Glutamatergic neuron (in vitro differentiated cells): ENCODE results near the gene BABAM2. TPM values are rescaled to one million over a fixed set of nuclear protein-coding genes. Genes with fewer than 3 reads are reported as not detected.

ENCODE experiments used
- DNase-seq: peaks from one replicate; pipeline ENCODE4 v3.0.0; 2022
- H3K27ac Mint-ChIP-seq: one replicate; pipeline ENCODE4 v1.8.0; 2020; ENCODE audit warnings: mild to moderate bottlenecking, mixed read lengths, inconsistent platforms; ENCODE audit not compliant: unreplicated experiment
- H3K27me3 Mint-ChIP-seq: one replicate; pipeline ENCODE4 v1.8.0; 2020; ENCODE audit warnings: mild to moderate bottlenecking, moderate library complexity, mixed read lengths, inconsistent platforms; ENCODE audit not compliant: unreplicated experiment
- H3K36me3 Mint-ChIP-seq: one replicate; pipeline ENCODE4 v1.8.0; 2020; ENCODE audit warnings: mild to moderate bottlenecking, mixed read lengths, inconsistent platforms; ENCODE audit not compliant: unreplicated experiment
- H3K4me1 Mint-ChIP-seq: one replicate; pipeline ENCODE4 v1.8.0; 2020; ENCODE audit warnings: mild to moderate bottlenecking, low read depth, mixed read lengths, inconsistent platforms; ENCODE audit not compliant: unreplicated experiment
- H3K4me3 Mint-ChIP-seq: one replicate; pipeline ENCODE4 v1.8.0; 2020; ENCODE audit warnings: mild to moderate bottlenecking, mixed read lengths, inconsistent platforms; ENCODE audit not compliant: unreplicated experiment
- H3K9me3 Mint-ChIP-seq: one replicate; pipeline ENCODE4 v1.8.0; 2020; ENCODE audit warnings: mild to moderate bottlenecking, moderate library complexity, mixed read lengths, inconsistent platforms; ENCODE audit not compliant: unreplicated experiment
- total RNA-seq: library from RNA; stranded (reverse); fragmentation: NEBNext Ultra II Directional; extraction: Animal tissue kit (Norgen Biotek cat#: 25700); gene quantifications from one replicate; pipeline ENCODE4 v1.2.1, GENCODE V29; 2021; ENCODE audit not compliant: unreplicated experiment
- TF ChIP-seq, protein P1 (sequence below): fragments of 200-600 bp; sonication (generic); IDR thresholded peaks from one replicate; pipeline ENCODE4 v1.5.0; 2021; ENCODE audit not compliant: partially characterized antibody, unreplicated experiment

BABAM2 gene
- total RNA-seq, 1 donor from 2014 or later = 29.9 TPM

DNA sequence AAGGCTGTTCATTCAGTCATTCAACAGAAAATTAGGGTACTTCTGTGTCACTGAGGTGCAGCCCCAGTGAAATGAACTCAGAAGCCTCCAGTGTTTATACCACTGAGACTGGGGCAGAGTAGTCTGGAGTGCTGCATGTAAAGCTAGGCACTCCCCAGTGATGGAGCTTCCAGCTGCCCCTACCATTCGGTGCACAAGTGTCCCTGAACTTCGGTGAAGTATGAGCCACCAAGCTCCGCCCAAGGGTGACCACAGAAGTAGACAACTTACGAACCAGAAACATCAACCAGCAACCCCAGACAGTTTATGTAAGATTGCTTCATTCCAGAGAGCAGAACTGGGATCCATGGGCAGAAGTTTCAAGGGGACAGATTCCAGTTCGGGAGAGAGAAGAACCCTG, 431.5 kb downstream of the BABAM2 start:
- H3K27me3 Mint-ChIP-seq = peaks cover 8% of the 10 kb centered on the region
- peaks cover 4% of the 10 kb centered on the region for H3K9me3 Mint-ChIP-seq
- no peak overlapping the region for H3K27ac Mint-ChIP-seq
- no peaks in the 10 kb centered on the region for H3K36me3 Mint-ChIP-seq
- no peak overlapping the region for H3K4me3 Mint-ChIP-seq
- TF ChIP-seq, protein P1, sequence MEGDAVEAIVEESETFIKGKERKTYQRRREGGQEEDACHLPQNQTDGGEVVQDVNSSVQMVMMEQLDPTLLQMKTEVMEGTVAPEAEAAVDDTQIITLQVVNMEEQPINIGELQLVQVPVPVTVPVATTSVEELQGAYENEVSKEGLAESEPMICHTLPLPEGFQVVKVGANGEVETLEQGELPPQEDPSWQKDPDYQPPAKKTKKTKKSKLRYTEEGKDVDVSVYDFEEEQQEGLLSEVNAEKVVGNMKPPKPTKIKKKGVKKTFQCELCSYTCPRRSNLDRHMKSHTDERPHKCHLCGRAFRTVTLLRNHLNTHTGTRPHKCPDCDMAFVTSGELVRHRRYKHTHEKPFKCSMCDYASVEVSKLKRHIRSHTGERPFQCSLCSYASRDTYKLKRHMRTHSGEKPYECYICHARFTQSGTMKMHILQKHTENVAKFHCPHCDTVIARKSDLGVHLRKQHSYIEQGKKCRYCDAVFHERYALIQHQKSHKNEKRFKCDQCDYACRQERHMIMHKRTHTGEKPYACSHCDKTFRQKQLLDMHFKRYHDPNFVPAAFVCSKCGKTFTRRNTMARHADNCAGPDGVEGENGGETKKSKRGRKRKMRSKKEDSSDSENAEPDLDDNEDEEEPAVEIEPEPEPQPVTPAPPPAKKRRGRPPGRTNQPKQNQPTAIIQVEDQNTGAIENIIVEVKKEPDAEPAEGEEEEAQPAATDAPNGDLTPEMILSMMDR = no peak
- H3K4me1 Mint-ChIP-seq = peaks cover 9% of the 10 kb centered on the region
- DNase-seq = no peak

DNA sequence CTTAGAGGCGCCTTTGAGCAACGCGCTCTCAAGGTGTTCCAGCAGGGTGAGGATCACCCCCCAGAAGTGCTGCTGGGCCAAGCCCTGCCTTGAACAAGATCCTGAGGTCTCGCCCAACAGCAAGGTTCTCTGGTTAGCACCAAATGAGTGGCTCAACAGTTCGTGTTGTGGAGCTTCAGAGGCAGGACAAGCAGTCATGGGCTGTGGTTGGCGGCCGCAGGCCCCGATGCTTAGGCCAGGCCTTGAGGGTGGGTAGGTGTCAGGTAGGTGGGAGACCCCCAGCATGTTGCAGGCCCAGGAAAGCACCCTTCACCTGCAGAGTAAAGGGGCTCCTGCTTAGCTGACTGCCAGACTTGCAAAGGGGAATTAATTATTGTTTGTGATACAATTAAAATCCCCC, 431.9 kb downstream of the BABAM2 start:
- peaks cover 8% of the 10 kb centered on the region for H3K27me3 Mint-ChIP-seq
- no peak overlapping the region for H3K27ac Mint-ChIP-seq
- H3K4me3 Mint-ChIP-seq = no peak overlapping the region
- DNase-seq = no peak
- H3K9me3 Mint-ChIP-seq = peaks cover 4% of the 10 kb centered on the region
- H3K4me1 Mint-ChIP-seq = peaks cover 9% of the 10 kb centered on the region
- no peaks in the 10 kb centered on the region for H3K36me3 Mint-ChIP-seq
- TF ChIP-seq, protein P1 = no peak

DNA sequence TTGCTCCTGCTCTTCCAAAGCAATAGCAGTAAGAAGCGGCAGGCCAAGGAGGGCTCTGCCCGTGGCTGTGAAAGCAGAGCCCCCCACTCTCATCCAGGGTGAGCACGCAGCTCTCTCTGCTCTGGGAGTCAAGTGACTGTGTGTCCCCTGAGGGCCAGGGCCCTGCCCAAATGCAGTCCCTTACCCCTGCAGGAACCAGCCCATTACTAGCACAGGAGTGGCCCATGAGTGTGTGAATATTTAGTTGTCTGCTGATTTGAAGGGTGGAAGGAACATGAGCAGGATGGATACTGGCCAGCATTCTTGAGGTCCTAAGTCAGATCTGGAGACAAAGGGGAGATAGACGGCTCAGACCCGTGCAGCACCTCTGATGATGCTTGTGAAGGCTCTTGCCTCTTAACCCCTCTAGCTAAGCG, 432.5 kb downstream of the BABAM2 start:
- H3K4me3 Mint-ChIP-seq = no peak overlapping the region
- peaks cover 4% of the 10 kb centered on the region for H3K9me3 Mint-ChIP-seq
- H3K4me1 Mint-ChIP-seq = peaks cover 9% of the 10 kb centered on the region
- H3K36me3 Mint-ChIP-seq = no peaks in the 10 kb centered on the region
- H3K27ac Mint-ChIP-seq = no peak overlapping the region
- TF ChIP-seq, protein P1 = no peak
- H3K27me3 Mint-ChIP-seq = peaks cover 8% of the 10 kb centered on the region
- DNase-seq = no peak

DNA sequence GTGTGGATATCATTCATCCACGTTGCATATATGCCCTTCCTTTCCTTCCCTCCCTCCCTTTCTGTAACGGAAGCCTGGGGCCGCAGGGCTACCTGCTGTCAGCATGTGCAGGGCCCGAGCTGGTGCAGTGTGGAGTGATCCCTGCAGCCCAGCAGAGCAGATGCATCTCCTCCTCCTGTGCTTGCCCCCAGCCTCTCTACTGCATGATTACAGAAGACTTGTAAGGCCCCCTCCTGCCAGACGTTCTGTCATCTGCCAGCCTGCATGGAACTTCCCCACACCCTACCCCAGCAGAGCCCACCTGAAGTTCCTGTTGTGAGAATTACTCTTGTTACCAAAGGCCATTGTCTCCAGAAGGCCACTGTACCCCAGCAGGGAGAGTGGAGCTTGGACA, 434.6 kb downstream of the BABAM2 start:
- no peak for DNase-seq
- H3K36me3 Mint-ChIP-seq = no peaks in the 10 kb centered on the region
- peaks cover 4% of the 10 kb centered on the region for H3K9me3 Mint-ChIP-seq
- peak overlapping the region; percentile 55 for H3K4me3 Mint-ChIP-seq
- no peak overlapping the region for H3K27ac Mint-ChIP-seq
- peaks cover 8% of the 10 kb centered on the region for H3K27me3 Mint-ChIP-seq
- peaks cover 9% of the 10 kb centered on the region for H3K4me1 Mint-ChIP-seq
- TF ChIP-seq, protein P1 = no peak

DNA sequence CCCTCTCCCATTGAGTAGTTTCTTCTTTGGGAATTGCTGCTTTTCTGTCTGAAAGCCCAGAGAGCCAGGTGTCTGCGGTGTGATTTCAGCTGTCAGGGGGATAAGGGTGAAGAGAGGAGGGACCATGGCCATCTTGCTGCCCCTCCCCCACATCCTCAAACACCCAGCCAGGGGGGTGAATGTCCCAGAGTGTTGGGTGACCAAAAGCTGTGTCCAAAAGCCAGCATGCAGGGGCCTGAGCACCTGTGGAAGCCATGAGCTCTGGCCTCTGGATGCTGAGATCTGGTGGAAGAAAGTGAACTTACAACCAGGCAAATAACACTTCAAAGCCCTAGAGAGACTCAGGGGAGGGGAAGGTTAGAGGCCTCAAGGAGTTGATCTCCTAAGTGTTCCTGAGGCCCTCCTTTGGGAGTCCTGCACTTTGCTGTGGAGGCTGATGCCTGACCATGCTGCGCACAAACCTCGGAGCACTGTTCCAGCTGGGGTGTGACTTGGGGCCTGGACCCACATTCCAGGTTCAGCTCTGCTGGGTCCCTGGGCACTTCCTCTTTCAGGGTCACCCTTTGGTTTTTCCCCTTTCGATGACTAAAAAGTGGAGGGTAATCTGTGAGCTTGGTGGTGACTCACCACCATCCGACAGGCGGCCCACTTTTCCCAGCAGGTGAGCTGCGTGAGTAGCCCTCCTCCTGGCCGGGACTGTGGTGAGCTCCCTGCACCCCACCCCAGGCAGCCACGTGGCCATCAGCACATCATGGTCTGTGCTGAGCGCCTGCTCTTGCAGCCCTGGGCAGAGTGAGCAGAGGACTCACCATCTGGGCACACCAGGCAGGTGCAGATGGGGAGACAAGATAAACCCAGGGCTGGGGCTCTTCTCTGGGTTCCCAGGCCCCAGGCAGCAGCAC, 435.3 kb downstream of the BABAM2 start:
- DNase-seq = no peak
- TF ChIP-seq, protein P1 = no peak
- Mint-ChIP-seq H3K4me3 (no peak overlapping the region), H3K9me3 (peaks cover 4% of the 10 kb centered on the region), H3K27ac (no peak overlapping the region), H3K27me3 (peaks cover 10% of the 10 kb centered on the region), H3K36me3 (no peaks in the 10 kb centered on the region), H3K4me1 (peaks cover 9% of the 10 kb centered on the region)
